Keratinocyte (primary cell): ENCODE measurements around the gene ELMO3. TPM values are rescaled to one million over a fixed set of nuclear protein-coding genes. Genes with fewer than 3 reads are reported as not detected.

ENCODE experiments used
- DNase-seq: peaks from one replicate; pipeline ENCODE4 v3.0.0-alpha.2; 2011; ENCODE audit warnings: low read depth, missing footprints, low spot score
- FAIRE-seq: peaks from 2 replicates; lab custom pipeline; 2011; peaks lifted over from hg19 to GRCh38; lab: Jason Lieb, UNC
- H2AFZ ChIP-seq: 2 replicates; pipeline ENCODE4 v1.6.0; 2012; ENCODE audit warnings: low read length, control low read depth, inconsistent platforms; ENCODE audit not compliant: control insufficient read depth
- H3K27ac ChIP-seq: 2 replicates; pipeline ENCODE4 v1.5.1; 2011; ENCODE audit warnings: low read length; ENCODE audit not compliant: control insufficient read depth, insufficient read depth
- H3K27me3 ChIP-seq: 3 replicates; pipeline ENCODE4 v1.6.0; 2011; ENCODE audit warnings: low read length; ENCODE audit not compliant: control insufficient read depth, insufficient read depth; ENCODE audit errors: extremely low read depth
- H3K36me3 ChIP-seq, 2 experiments: 2 replicates in 1 of 2; 3 replicates in 1 of 2; pipeline ENCODE4 v1.5.1; 2011; ENCODE audit warnings: low read length in 2 of 2, mild to moderate bottlenecking in 1 of 2; ENCODE audit not compliant: control insufficient read depth in 2 of 2, insufficient read depth in 2 of 2; ENCODE audit errors: extremely low read depth in 1 of 2
- H3K4me1 ChIP-seq: 3 replicates; pipeline ENCODE4 v1.5.1; 2011; ENCODE audit warnings: low read length; ENCODE audit not compliant: control insufficient read depth, insufficient read depth; ENCODE audit errors: extremely low read depth
- H3K4me2 ChIP-seq: 3 replicates; pipeline ENCODE4 v1.6.0; 2011; ENCODE audit warnings: low read depth, low read length; ENCODE audit not compliant: control insufficient read depth, insufficient read depth; ENCODE audit errors: extremely low read depth
- H3K4me3 ChIP-seq, 3 experiments: fragments of 200-600 bp in 1 of 3; sonication (generic) in 1 of 3; 2 replicates in 2 of 3; 3 replicates in 1 of 3; pipeline ENCODE4 v1.5.1; 2011 to 2016; ENCODE audit warnings: low read length in 3 of 3, mild to moderate bottlenecking in 3 of 3, control low read depth in 2 of 3, inconsistent platforms in 1 of 3, low read depth in 1 of 3, mixed read lengths in 1 of 3, mixed run types in 1 of 3, moderate library complexity in 1 of 3; ENCODE audit not compliant: control insufficient read depth in 2 of 3, insufficient read depth in 2 of 3; ENCODE audit errors: extremely low read depth in 1 of 3
- H3K79me2 ChIP-seq: 2 replicates; pipeline ENCODE4 v1.6.0; 2012; ENCODE audit warnings: low read length; ENCODE audit not compliant: control insufficient read depth, insufficient read depth
- H3K9ac ChIP-seq: 3 replicates; pipeline ENCODE4 v1.6.0; 2011; ENCODE audit warnings: low read length; ENCODE audit not compliant: control insufficient read depth, insufficient read depth; ENCODE audit errors: extremely low read depth
- H3K9me1 ChIP-seq: 3 replicates; pipeline ENCODE4 v1.6.0; 2011; ENCODE audit warnings: low read length; ENCODE audit not compliant: control insufficient read depth, insufficient read depth; ENCODE audit errors: extremely low read depth
- H3K9me3 ChIP-seq: 2 replicates; pipeline ENCODE4 v1.5.1; 2012; ENCODE audit warnings: low read depth, low read length; ENCODE audit not compliant: control insufficient read depth
- H4K20me1 ChIP-seq: 3 replicates; pipeline ENCODE4 v1.6.0; 2011; ENCODE audit warnings: low read length; ENCODE audit not compliant: control insufficient read depth, insufficient read depth; ENCODE audit errors: extremely low read depth
- CTCF ChIP-seq, 3 experiments: IDR thresholded peaks in 1 of 3; conservative IDR thresholded peaks in 1 of 3; optimal IDR thresholded peaks in 1 of 3; 2 replicates in 2 of 3; 3 replicates in 1 of 3; pipeline versions ENCODE3 to v1.5.1; 2011; ENCODE audit warnings: low read length in 3 of 3, mild to moderate bottlenecking in 3 of 3, moderate library complexity in 2 of 3, control low read depth in 1 of 3, inconsistent platforms in 1 of 3; ENCODE audit not compliant: insufficient read depth in 2 of 3; ENCODE audit errors: extremely low read depth in 1 of 3
- EZH2 ChIP-seq: IDR thresholded peaks from one replicate; pipeline ENCODE4 v1.6.1; 2012; ENCODE audit warnings: inconsistent platforms, mild to moderate bottlenecking, low read length, moderate library complexity
- dilution Hi-C: fragments of 300-500 bp; cut with MboI; formaldehyde crosslinking; loops from one replicate; pipeline ENCODE4 v1.7.0; 2020; ENCODE audit warnings: low sequenced_read_pairs; ENCODE audit not compliant: extremely low pct_ligation_motif_present
- polyA plus RNA-seq, 5 experiments: library from polyadenylated mRNA; depleted of rRNA in 3 of 5; stranded (reverse) in 3 of 5; stranded (forward) in 1 of 5; unstranded in 1 of 5; fragments of >200 nt; gene quantifications; 1 replicate in 1 of 5; 2 replicates in 3 of 5; 3 replicates in 1 of 5; pipeline versions ENCODE4 v1.2.1 to v1.2.3, GENCODE V29; 2011 to 2012; ENCODE audit warnings: missing spikeins in 2 of 5, low read depth in 1 of 5, low replicate concordance in 1 of 5
- small RNA-seq, 3 experiments: library from RNA; depleted of rRNA; stranded (forward); fragments of <200 nt; gene quantifications; one replicate each; pipeline ENCODE3, GENCODE V24; 2012; ENCODE audit warnings: low read depth in 3 of 3, low replicate concordance in 1 of 3; ENCODE audit not compliant: insufficient read length in 3 of 3

Gene ELMO3
- polyA plus RNA-seq, 1 donor (not counting 4 experiments of a cell fraction or from before 2014, with no cell fraction given): 21.0 TPM

DNA sequence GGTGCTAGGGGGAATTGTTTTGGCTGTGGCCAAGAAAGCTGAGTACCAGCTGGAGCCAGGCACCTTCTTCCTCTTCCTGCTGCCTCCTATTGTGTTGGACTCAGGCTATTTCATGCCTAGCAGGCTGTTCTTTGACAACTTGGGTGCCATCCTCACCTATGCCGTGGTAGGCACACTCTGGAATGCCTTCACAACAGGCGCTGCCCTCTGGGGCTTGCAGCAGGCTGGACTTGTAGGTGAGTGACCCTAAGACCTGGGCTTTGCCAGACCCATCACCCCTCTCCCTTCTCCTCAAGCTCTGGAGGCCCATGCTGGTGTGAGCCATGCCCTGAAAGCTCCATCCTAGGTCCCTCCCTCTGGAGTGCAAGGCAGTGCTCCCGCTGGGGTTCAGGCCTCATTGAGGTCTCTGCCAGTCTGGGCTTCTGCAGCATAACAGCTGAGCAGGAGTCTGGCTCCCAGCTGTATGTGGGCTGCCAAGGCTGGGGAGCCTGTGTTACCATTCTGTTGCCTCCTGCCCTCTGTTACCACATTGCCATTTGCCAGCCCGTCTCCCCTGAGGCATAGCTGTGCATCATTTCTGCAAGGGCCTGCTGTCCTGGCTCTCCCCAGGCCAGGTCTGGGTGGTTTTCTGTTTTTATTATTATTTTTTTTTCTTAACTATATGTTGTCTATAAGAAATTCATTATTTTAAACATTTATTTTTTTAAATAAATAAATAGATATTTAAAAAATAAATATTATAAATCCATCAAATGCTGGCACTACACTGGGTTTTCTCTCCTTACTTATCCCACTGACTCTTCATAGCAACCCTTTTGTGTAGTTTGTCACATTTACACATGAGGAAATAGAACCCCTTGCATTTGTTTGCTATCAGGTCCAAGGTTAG lies 53.9 kb downstream of the ELMO3 start:
- dilution Hi-C loops: no loop called here
- Histone ChIP-seq H3K9me3 (no peaks in the 10 kb centered on the region), H3K9me1 (no peaks in the 10 kb centered on the region), H2AFZ (no peak overlapping the region), H4K20me1 (no peaks in the 10 kb centered on the region), H3K36me3 (no peaks in the 10 kb centered on the region), H3K27ac (no peak overlapping the region), H3K4me3 (no peak overlapping the region), H3K27me3 (peaks cover 18% of the 10 kb centered on the region), H3K4me2 (no peak overlapping the region), H3K79me2 (no peaks in the 10 kb centered on the region), H3K9ac (no peak overlapping the region), H3K4me1 (peaks cover 8% of the 10 kb centered on the region)
- TF ChIP-seq EZH2 (no peak), CTCF (optimal IDR thresholded peaks at IDR 0.05 in 1 of 3, IDR thresholded peaks at IDR 0.05 in 1 of 3, conservative IDR thresholded peaks at IDR 0.05 in 1 of 3; ENCODE audit: extremely low read depth in 1 of 3, insufficient read depth in 2 of 3, low read length in 3 of 3) (no peak)
- DNase-seq (no peak), FAIRE-seq (no peak)

Small RNA genes within 50 kb of the gene (small RNA-seq; reads per million reads assigned to genes)
- 0.20 to 5.3 (median 0.50) reads per million in 3 experiments for gene MIR328

Other genes starting within 250 kb of the ELMO3 start
- gene CES3, start 237.9 kb upstream of the ELMO3 start, polyA plus RNA-seq: 0.63 to 2.7 TPM (median 1.5 TPM) in 3 replicates
- 5.1 to 12.8 TPM (median 6.6 TPM) in 3 replicates for gene CES4A, start 210.5 kb upstream of the ELMO3 start, polyA plus RNA-seq
- gene CBFB, start 170.0 kb upstream of the ELMO3 start, polyA plus RNA-seq: 18.0 to 55.9 TPM (median 39.7 TPM) in 3 replicates
- gene PHAF1, start 89.2 kb upstream of the ELMO3 start, polyA plus RNA-seq: 26.7 to 31.5 TPM (median 28.0 TPM) in 3 replicates
- 2.6 to 5.4 TPM (median 3.9 TPM) in 3 replicates for gene B3GNT9, start 48.1 kb upstream of the ELMO3 start, polyA plus RNA-seq
- gene TRADD, start 39.2 kb upstream of the ELMO3 start, polyA plus RNA-seq: 12.5 to 25.0 TPM (median 12.5 TPM) in 3 replicates
- 3.0 to 6.0 TPM (median 4.0 TPM) in 3 replicates for gene FBXL8, start 39.2 kb upstream of the ELMO3 start, polyA plus RNA-seq
- gene HSF4, start 34.4 kb upstream of the ELMO3 start, polyA plus RNA-seq: 4.3 to 10.7 TPM (median 4.9 TPM) in 3 replicates
- 10.5 to 18.1 TPM (median 16.8 TPM) in 3 replicates for gene NOL3, start 28.6 kb upstream of the ELMO3 start, polyA plus RNA-seq
- gene MATCAP1, start 15.2 kb upstream of the ELMO3 start, polyA plus RNA-seq: 9.0 to 15.0 TPM (median 13.3 TPM) in 3 replicates
- not detected in 3 replicates for gene EXOC3L1, start 9.0 kb upstream of the ELMO3 start, polyA plus RNA-seq
- 64.7 to 97.7 TPM (median 74.8 TPM) in 3 replicates for gene E2F4, start 7.0 kb upstream of the ELMO3 start, polyA plus RNA-seq
- gene TMEM208, start 28.0 kb downstream of the ELMO3 start, polyA plus RNA-seq: 44.9 to 47.6 TPM (median 46.3 TPM) in 3 replicates
- 21.6 to 29.6 TPM (median 29.4 TPM) in 3 replicates for gene FHOD1, start 48.4 kb downstream of the ELMO3 start, polyA plus RNA-seq
- gene SLC9A5, start 49.8 kb downstream of the ELMO3 start, polyA plus RNA-seq: 0.51 to 0.68 TPM (median 0.62 TPM) in 3 replicates
- gene PLEKHG4, start 80.4 kb downstream of the ELMO3 start, polyA plus RNA-seq: 0.80 to 4.3 TPM (median 1.3 TPM) in 3 replicates
- not detected in 3 replicates for gene KCTD19, start 127.6 kb downstream of the ELMO3 start, polyA plus RNA-seq
- gene LRRC36, start 127.7 kb downstream of the ELMO3 start, polyA plus RNA-seq: not detected in 3 replicates
- 0.37 to 0.96 TPM in 2 of 3 replicates, not detected in the other for gene TPPP3, start 194.4 kb downstream of the ELMO3 start, polyA plus RNA-seq
- 1.1 to 3.2 TPM (median 1.8 TPM) in 3 replicates for gene ZDHHC1, start 217.3 kb downstream of the ELMO3 start, polyA plus RNA-seq
- 0.59 to 2.4 TPM (median 0.93 TPM) in 3 replicates for gene HSD11B2, start 232.0 kb downstream of the ELMO3 start, polyA plus RNA-seq